Keratinocyte (primary cell): ENCODE results near the gene PPID.

Source experiments
- CTCF ChIP-seq, 3 experiments: IDR thresholded peaks in 1 of 3; conservative IDR thresholded peaks in 1 of 3; optimal IDR thresholded peaks in 1 of 3; 2 replicates in 2 of 3; 3 replicates in 1 of 3; pipeline versions ENCODE3 to v1.5.1; 2011; ENCODE audit warnings: low read length in 3 of 3, mild to moderate bottlenecking in 3 of 3, moderate library complexity in 2 of 3, control low read depth in 1 of 3, inconsistent platforms in 1 of 3; ENCODE audit not compliant: insufficient read depth in 2 of 3; ENCODE audit errors: extremely low read depth in 1 of 3
- EZH2 ChIP-seq: IDR thresholded peaks from one replicate; pipeline ENCODE4 v1.6.1; 2012; ENCODE audit warnings: inconsistent platforms, mild to moderate bottlenecking, low read length, moderate library complexity

- TF ChIP-seq CTCF (optimal IDR thresholded peaks at IDR 0.05 in 1 of 3, IDR thresholded peaks at IDR 0.05 in 1 of 3, conservative IDR thresholded peaks at IDR 0.05 in 1 of 3; ENCODE audit: extremely low read depth in 1 of 3, insufficient read depth in 2 of 3, low read length in 3 of 3) (no peak), EZH2 (no peak)
Measured at GRCh38 chr4:158704274-158704673, 18.9 kb downstream of the PPID start.
